ENCODE data around the gene TUBA3E.
"Not testable (repeated sequence)": the region's sequence is repeated elsewhere in the genome, so short reads cannot be mapped to it uniquely, and the experiment has no call there.

Gene TUBA3E

GRCh38 chr2:130222523-130222922 is 24.3 kb upstream of the TUBA3E start:
- not testable (repeated sequence) for H3K9ac ChIP-seq (ENCODE audit: insufficient read length); H3K9me3 ChIP-seq (ENCODE audit: low read depth, low read length); DNase-seq (ENCODE audit: low read depth, low spot score); H3K36me3 ChIP-seq (ENCODE audit: insufficient read depth, low read length); H3K4me3 ChIP-seq; H3K27ac ChIP-seq

DNA sequence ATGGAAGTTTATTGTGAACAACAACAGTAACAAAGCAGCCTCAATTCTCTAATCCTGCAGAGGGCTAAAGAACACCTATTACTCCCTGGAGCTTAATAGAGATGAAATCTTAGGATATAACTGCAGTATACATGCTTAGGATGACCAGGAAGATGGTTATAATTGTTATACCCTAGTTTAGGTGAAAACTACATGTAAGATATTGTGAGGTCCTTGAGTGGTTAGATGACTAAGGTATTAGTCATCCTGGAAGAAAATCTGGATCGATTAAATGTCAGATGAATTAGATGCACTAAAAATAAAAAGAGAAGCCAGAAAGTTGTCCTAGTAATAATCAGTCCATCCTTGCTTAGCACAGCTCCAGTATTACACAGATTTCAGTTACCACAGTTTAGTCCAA is 22.3 kb upstream of the TUBA3E start:
- not testable (repeated sequence) for H3K4me3 ChIP-seq; H3K9ac ChIP-seq (ENCODE audit: insufficient read length); H3K9me3 ChIP-seq (ENCODE audit: low read depth, low read length); H3K36me3 ChIP-seq (ENCODE audit: insufficient read depth, low read length); DNase-seq (ENCODE audit: low read depth, low spot score); H3K27ac ChIP-seq

GRCh38 chr2:130219147-130219546 is 20.9 kb upstream of the TUBA3E start:
- DNase-seq (ENCODE audit: low read depth, low spot score) = not testable (repeated sequence)

DNA sequence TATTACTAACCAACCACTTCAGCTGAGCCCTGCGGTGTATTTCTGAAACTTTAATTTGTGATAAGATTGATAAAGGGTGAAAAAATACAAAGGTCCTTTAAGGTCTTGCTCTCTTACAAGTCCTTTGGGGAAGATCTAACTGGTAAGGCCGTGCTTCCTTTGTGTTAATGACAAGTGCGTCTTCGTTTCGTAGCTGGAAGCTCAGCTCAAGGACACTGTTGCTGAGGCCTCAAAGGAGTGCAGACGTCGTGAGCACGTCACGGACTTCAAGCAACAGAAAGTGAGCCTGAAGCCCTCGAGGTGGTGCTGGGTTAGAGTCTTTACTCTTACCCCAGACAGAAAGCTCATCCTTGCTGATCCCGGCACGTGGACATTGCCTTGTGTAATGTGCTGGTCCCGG is 8.8 kb upstream of the TUBA3E start:
- H3K4me3 ChIP-seq; H3K27ac ChIP-seq; H3K36me3 ChIP-seq (ENCODE audit: insufficient read depth, low read length); H3K9ac ChIP-seq (ENCODE audit: insufficient read length); H3K9me3 ChIP-seq (ENCODE audit: low read depth, low read length); DNase-seq (ENCODE audit: low read depth, low spot score): not testable (repeated sequence)

More at GRCh38 chr2:130219147-130219546, 20.9 kb upstream of the TUBA3E start:
- H3K27ac ChIP-seq; H3K36me3 ChIP-seq (ENCODE audit: insufficient read depth, low read length); H3K9ac ChIP-seq (ENCODE audit: insufficient read length); H3K9me3 ChIP-seq (ENCODE audit: low read depth, low read length); H3K4me3 ChIP-seq: not testable (repeated sequence)

DNA sequence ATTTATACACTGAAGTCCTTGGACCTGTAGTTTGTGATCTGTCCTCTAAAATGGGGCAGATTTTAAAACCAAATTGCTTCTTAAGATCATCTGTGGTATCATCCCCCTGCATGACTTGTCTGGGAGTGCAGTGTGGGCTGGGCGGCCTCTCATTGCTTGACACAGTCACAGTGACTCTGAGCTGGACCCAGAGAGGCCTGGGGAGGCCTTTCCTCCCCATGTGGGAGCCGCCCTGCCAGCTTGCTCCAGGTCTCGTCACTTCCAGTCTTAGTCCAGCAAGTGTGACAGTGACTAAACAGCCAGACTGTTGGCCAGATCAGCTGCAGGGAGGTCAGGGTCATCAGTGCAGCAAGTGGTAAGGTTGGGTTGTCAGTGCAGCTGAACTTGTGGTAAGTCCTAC is 4.9 kb upstream of the TUBA3E start:
- H3K9ac ChIP-seq (ENCODE audit: insufficient read length); H3K4me3 ChIP-seq; DNase-seq (ENCODE audit: low read depth, low spot score); H3K9me3 ChIP-seq (ENCODE audit: low read depth, low read length); H3K27ac ChIP-seq; H3K36me3 ChIP-seq (ENCODE audit: insufficient read depth, low read length): not testable (repeated sequence)

DNA sequence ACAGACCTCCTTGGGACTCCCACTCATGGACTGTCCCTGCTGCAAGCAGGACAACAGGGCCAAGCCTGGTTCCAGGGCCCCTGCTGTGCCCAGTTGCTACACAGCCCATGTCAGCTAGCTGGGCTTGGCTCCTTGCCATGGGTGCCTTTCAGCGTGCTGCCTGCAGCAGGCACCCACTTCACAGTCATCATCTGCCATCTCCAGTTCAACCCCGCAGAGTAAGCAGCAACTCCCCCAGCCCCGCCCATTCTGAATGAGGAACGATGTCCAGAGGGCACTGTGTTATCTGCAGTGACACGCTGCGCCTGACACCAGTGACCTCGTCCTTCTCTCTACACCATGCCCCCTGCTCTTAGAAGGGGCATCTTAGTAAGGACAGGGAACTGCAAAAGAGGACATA is 4.3 kb upstream of the TUBA3E start:
- not testable (repeated sequence) for H3K9me3 ChIP-seq (ENCODE audit: low read depth, low read length); H3K4me3 ChIP-seq; DNase-seq (ENCODE audit: low read depth, low spot score); H3K9ac ChIP-seq (ENCODE audit: insufficient read length); H3K36me3 ChIP-seq (ENCODE audit: insufficient read depth, low read length); H3K27ac ChIP-seq

GRCh38 chr2:130196052-130196451 is 2.2 kb downstream of the TUBA3E start:
- not testable (repeated sequence) for H3K4me3 ChIP-seq; H3K9ac ChIP-seq (ENCODE audit: insufficient read length); DNase-seq (ENCODE audit: low read depth, low spot score); H3K27ac ChIP-seq; H3K9me3 ChIP-seq (ENCODE audit: low read depth, low read length); H3K36me3 ChIP-seq (ENCODE audit: insufficient read depth, low read length)

DNA sequence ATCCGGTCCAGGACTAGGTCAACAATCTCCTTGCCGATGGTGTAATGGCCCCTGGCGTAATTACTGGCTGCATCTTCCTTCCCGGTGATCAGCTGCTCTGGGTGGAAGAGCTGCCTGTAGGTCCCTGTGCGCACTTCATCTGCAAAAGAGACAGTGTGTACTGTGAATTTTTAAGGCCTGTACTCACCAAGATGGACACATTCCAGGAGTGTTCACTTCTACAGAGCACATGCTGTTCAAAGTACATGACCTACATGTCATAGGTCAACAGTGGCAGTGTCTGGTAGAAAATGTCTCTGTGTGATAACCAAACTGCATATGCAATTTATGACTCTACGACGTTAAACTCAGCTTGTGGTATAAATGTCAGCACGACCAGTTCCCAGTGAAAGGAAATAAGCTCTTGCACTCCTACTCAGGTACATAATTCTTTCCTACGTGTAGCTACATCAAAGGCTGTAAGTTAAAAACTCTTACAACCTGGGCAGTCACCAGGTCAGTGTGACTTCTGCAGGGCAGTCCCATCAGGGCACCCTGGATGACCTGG is 3.1 kb downstream of the TUBA3E start:
- not testable (repeated sequence) for H3K4me3 ChIP-seq; DNase-seq (ENCODE audit: low read depth, low spot score); H3K27ac ChIP-seq; H3K9ac ChIP-seq (ENCODE audit: insufficient read length); H3K9me3 ChIP-seq (ENCODE audit: low read depth, low read length); H3K36me3 ChIP-seq (ENCODE audit: insufficient read depth, low read length)

GRCh38 chr2:130193824-130194223 is 4.4 kb downstream of the TUBA3E start:
- not testable (repeated sequence) for H3K4me3 ChIP-seq; H3K9ac ChIP-seq (ENCODE audit: insufficient read length); DNase-seq (ENCODE audit: low read depth, low spot score); H3K36me3 ChIP-seq (ENCODE audit: insufficient read depth, low read length); H3K27ac ChIP-seq; H3K9me3 ChIP-seq (ENCODE audit: low read depth, low read length)

DNA sequence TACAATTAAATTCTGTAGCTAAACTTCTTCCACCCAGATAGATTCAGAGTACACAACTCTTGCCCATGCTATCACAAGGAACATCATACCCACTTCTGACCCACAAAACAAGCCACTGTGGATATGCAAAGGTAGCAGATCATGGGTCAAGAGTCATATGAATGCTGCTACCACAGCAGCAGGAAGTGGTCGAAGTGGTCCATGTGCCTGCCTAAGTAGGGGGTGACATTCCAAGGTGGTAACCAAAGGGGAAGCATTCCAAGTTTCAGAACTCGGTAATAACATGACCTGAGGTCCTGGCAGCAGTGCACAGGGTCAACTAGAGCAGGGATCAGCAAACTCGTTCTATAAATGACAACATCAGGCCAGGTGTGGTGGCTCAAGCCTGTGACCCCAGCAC is 5.8 kb downstream of the TUBA3E start:
- not testable (repeated sequence) for H3K9me3 ChIP-seq (ENCODE audit: low read depth, low read length); DNase-seq (ENCODE audit: low read depth, low spot score); H3K9ac ChIP-seq (ENCODE audit: insufficient read length); H3K36me3 ChIP-seq (ENCODE audit: insufficient read depth, low read length); H3K27ac ChIP-seq; H3K4me3 ChIP-seq

DNA sequence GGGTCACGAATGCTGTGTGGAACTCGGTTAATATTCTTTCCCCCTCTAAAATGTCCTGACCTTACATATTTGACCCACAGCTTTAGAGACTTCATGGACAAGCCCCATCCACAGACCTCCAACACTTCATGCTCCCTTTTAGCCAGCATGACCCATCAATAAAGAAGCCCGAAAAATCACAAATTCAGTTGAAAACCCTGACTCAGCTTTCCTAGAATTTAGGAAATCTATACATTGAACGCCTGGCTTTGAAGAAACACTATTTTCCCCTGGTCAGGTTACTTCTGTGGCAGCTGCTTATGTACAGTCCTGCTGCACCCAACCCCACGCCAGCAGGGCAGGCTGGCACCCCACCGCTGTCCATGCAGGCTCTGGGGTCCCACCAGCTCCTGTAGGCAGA is 6.9 kb downstream of the TUBA3E start:
- DNase-seq (ENCODE audit: low read depth, low spot score); H3K36me3 ChIP-seq (ENCODE audit: insufficient read depth, low read length); H3K9ac ChIP-seq (ENCODE audit: insufficient read length); H3K27ac ChIP-seq; H3K9me3 ChIP-seq (ENCODE audit: low read depth, low read length); H3K4me3 ChIP-seq: not testable (repeated sequence)

- no peaks in the 10 kb centered on the region; the same call in 1 of the 2 replicates for H3K36me3 ChIP-seq (ENCODE audit: insufficient read depth, low read length)
- no peak overlapping the region for H3K27ac ChIP-seq
- no peak overlapping the region for H3K9ac ChIP-seq (ENCODE audit: insufficient read length)
- TF ChIP-seq EZH2 (IDR thresholded peaks at IDR 0.05) = no peak
- no peak for TF ChIP-seq FOXP2 (optimal IDR thresholded peaks at IDR 0.05; ENCODE audit: control extremely low read depth, extremely low read length, insufficient read depth)
- TF ChIP-seq POLR2AphosphoS5 (IDR thresholded peaks at IDR 0.05; ENCODE audit: borderline replicate concordance, low read depth, low read length) = no peak; the same call in 1 of the 2 replicates
- no peak for DNase-seq (ENCODE audit: low read depth, low spot score)
- no peaks in the 10 kb centered on the region for H3K9me3 ChIP-seq (ENCODE audit: low read depth, low read length)
- no peak overlapping the region for H3K4me3 ChIP-seq
These were observed 8.0 kb downstream of the TUBA3E start for GRCh38 chr2:130190237-130190636.

GRCh38 chr2:130188958-130189357 is 9.3 kb downstream of the TUBA3E start:
- H3K9me3 ChIP-seq (ENCODE audit: low read depth, low read length); DNase-seq (ENCODE audit: low read depth, low spot score); H3K27ac ChIP-seq; H3K9ac ChIP-seq (ENCODE audit: insufficient read length); H3K36me3 ChIP-seq (ENCODE audit: insufficient read depth, low read length); H3K4me3 ChIP-seq: not testable (repeated sequence)

- not testable (repeated sequence) for H3K9ac ChIP-seq (ENCODE audit: insufficient read length); H3K36me3 ChIP-seq (ENCODE audit: insufficient read depth, low read length); H3K9me3 ChIP-seq (ENCODE audit: low read depth, low read length); H3K4me3 ChIP-seq; H3K27ac ChIP-seq; DNase-seq (ENCODE audit: low read depth, low spot score)
These were observed 10.1 kb downstream of the TUBA3E start for GRCh38 chr2:130187859-130188792.
